Activated naive CD4-positive, alpha-beta T cell treated with anti-CD3 and anti-CD28 coated beads, Interleukin-2, amount 10 ng/mL, durations not matched to agents 7 days and 5 days (primary cell): ENCODE data around the gene PI4KA.

ENCODE experiments used
- CTCF ChIA-PET: fragments of 350-600 bp; sonication (Branson Sonifier 250); formaldehyde crosslinking; loops from one replicate; lab custom pipeline; 2021; ENCODE audit warnings: antibody characterized with exemption; lab: Charles Lee
- DNase-seq: peaks from one replicate; pipeline ENCODE4 v3.0.0-alpha.2; 2020
- H3K27ac Mint-ChIP-seq: one replicate; pipeline ENCODE4 v1.8.0; 2021; ENCODE audit warnings: mild to moderate bottlenecking, moderate library complexity, mixed read lengths
- H3K27me3 Mint-ChIP-seq: one replicate; pipeline ENCODE4 v1.8.0; 2021; ENCODE audit warnings: mild to moderate bottlenecking, mixed read lengths
- H3K36me3 Mint-ChIP-seq: one replicate; pipeline ENCODE4 v1.8.0; 2021; ENCODE audit warnings: mixed read lengths
- H3K4me1 Mint-ChIP-seq: one replicate; pipeline ENCODE4 v1.8.0; 2021; ENCODE audit warnings: mixed read lengths
- H3K4me3 Mint-ChIP-seq: one replicate; pipeline ENCODE4 v1.8.0; 2021; ENCODE audit warnings: mild to moderate bottlenecking, moderate library complexity, mixed read lengths
- H3K9me3 Mint-ChIP-seq: one replicate; pipeline ENCODE4 v1.8.0; 2021; ENCODE audit warnings: mixed read lengths

The PI4KA gene

GRCh38 chr22:20660441-20661054 is 198.1 kb downstream of the PI4KA start:
- no peak for DNase-seq
- Mint-ChIP-seq H3K4me1 (no peaks in the 10 kb centered on the region), H3K36me3 (no peaks in the 10 kb centered on the region), H3K9me3 (peaks cover 6% of the 10 kb centered on the region), H3K27ac (no peak overlapping the region), H3K27me3 (peaks cover 69% of the 10 kb centered on the region), H3K4me3 (no peak overlapping the region)
- CTCF ChIA-PET = no interaction called here

DNA sequence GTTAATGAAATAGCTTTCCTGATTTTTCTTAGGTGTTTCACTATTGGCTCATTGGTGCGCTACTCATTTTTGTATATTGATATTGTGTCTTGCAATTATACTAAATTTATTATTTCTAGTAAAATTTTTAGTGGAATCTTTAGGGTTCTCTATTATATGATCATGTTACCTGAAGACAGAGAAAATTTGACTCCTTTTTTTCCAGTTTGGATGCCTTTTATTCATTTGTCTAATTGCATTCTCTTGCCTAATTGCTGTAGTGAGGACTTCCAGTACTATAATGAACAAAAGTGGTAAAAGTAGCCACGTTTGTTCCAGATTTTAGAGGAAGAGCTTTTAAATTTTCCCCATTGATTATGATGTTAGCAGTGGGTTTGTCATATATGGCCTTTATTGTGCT is 198.7 kb downstream of the PI4KA start:
- Mint-ChIP-seq H3K4me1 (no peaks in the 10 kb centered on the region), H3K27ac (no peak overlapping the region), H3K4me3 (no peak overlapping the region), H3K9me3 (peaks cover 6% of the 10 kb centered on the region), H3K36me3 (no peaks in the 10 kb centered on the region), H3K27me3 (peaks cover 69% of the 10 kb centered on the region)
- no peak for DNase-seq
- CTCF ChIA-PET = no interaction called here

DNA sequence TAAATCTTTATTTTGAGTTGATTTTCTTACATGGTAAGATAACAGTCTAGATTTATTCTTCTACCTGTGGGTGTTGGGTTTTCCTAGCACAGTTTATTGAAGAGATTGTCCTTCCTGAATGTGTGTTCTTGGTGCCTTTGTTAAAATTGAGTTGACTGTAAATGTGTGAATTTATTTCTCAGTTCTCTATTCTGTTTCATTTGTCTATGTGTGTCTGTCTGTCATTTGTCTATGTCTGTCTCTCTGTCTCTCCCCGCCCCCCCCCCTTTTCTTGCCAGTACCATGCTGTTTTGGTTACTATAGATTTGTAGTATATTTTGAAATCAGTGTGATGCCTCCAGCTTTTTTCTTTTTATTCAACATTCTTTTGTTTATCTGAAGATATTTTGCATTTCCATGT is 199.4 kb downstream of the PI4KA start:
- peaks cover 65% of the 10 kb centered on the region for H3K27me3 Mint-ChIP-seq
- no peaks in the 10 kb centered on the region for H3K4me1 Mint-ChIP-seq
- CTCF ChIA-PET = interaction anchor here (0.6 kb wide), 1 partner anchor 78 kb away, joined by 5 read pairs; no protein-coding TSS in a partner anchor
- DNase-seq = no peak
- H3K9me3 Mint-ChIP-seq = peaks cover 6% of the 10 kb centered on the region
- H3K36me3 Mint-ChIP-seq = no peaks in the 10 kb centered on the region
- no peak overlapping the region for H3K4me3 Mint-ChIP-seq
- H3K27ac Mint-ChIP-seq = no peak overlapping the region

DNA sequence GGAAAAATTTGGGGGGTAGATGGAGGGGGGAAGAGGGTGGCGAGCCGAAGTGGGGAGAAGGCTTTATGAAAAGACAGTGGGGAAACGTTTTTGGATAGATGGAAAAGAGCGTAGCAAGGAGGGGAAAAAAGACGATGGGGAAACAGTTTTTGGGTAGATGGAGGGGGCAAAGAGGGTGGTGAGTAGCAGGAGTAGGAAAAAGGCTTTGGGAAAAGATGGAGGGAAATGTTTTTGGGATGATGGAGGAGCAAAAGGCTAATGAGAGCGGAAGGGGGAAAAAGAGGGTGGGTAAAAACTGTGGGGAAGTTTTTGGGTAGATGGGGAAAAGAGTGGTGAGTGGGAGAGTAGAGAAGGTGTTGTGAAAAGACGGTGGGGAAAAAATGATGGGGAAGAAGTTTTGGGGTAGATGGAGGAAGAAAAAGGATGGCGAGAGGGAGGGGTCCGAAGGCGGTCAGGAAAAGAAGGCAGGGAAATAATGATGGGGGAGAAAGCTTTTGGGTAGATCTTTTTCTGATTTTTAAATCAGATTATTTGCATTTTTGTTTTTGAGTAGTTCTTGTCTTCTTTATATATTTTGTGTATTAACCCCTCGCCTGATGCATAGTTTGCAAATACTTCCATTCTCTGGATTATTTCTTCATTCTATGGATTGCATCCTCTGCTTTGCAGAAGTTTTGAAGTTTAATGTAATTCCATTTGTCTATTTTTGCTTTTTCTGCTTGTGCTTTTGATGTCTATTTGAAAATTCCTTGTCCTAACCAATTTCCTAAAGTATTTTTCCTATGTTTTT is 200.0 kb downstream of the PI4KA start:
- peaks cover 58% of the 10 kb centered on the region for H3K27me3 Mint-ChIP-seq
- CTCF ChIA-PET = interaction anchor here (0.6 kb wide), 1 partner anchor 78 kb away, joined by 5 read pairs; no protein-coding TSS in a partner anchor
- no peaks in the 10 kb centered on the region for H3K36me3 Mint-ChIP-seq
- no peak overlapping the region for H3K4me3 Mint-ChIP-seq
- no peak for DNase-seq
- H3K27ac Mint-ChIP-seq = no peak overlapping the region
- peaks cover 6% of the 10 kb centered on the region for H3K9me3 Mint-ChIP-seq
- H3K4me1 Mint-ChIP-seq = no peaks in the 10 kb centered on the region

- DNase-seq = no peak
Observed at GRCh38 chr22:20657963-20658362, 200.6 kb downstream of the PI4KA start.

More at GRCh38 chr22:20657963-20658362, 200.6 kb downstream of the PI4KA start:
- CTCF ChIA-PET = no interaction called here
- Mint-ChIP-seq H3K4me3 (no peak overlapping the region), H3K36me3 (no peaks in the 10 kb centered on the region), H3K27me3 (peaks cover 54% of the 10 kb centered on the region), H3K27ac (no peak overlapping the region), H3K4me1 (no peaks in the 10 kb centered on the region), H3K9me3 (peaks cover under 1% of the 10 kb centered on the region)
